OCI-LY7 (cell line): Measurements from ENCODE around the gene DUS3L. TPM values are rescaled to one million over a fixed set of nuclear protein-coding genes. Genes with fewer than 3 reads are reported as not detected.

Experiments
- BruUV-seq: library from RNA; stranded (reverse); fragments of 400-500 nt; replicated peaks from 2 replicates; lab custom pipeline; 2021; lab: Mats Ljungman, UMichigan
- CTCF ChIA-PET: fragments of 300-600 bp; sonication (Branson Sonifier 250); formaldehyde crosslinking; loops from one replicate; lab custom pipeline; 2022; ENCODE audit warnings: antibody characterized with exemption; ENCODE audit not compliant: unreplicated experiment; lab: Charles Lee
- POLR2A ChIA-PET: fragments of 300-600 bp; sonication (Branson Sonifier 250); formaldehyde crosslinking; loops from one replicate; lab custom pipeline; 2022; ENCODE audit warnings: antibody characterized with exemption; lab: Charles Lee
- DNase-seq: peaks from one replicate; pipeline ENCODE4 v3.0.0-alpha.2; 2015; ENCODE audit warnings: low spot score
- H2AFZ ChIP-seq: fragments of 200-600 bp; sonication (generic), shearing (Covaris generic); 2 replicates; pipeline ENCODE4 v1.6.1; 2014; ENCODE audit warnings: mild to moderate bottlenecking, antibody characterized with exemption, low read length, moderate library complexity
- H3K27ac ChIP-seq: fragments of 200-600 bp; sonication (generic); 2 replicates; pipeline ENCODE4 v1.5.1; 2014; ENCODE audit warnings: mixed run types, low read depth, mild to moderate bottlenecking, moderate library complexity, low read length, inconsistent platforms; ENCODE audit not compliant: poor library complexity, severe bottlenecking
- H3K36me3 ChIP-seq: fragments of 200-600 bp; sonication (generic); 2 replicates; pipeline ENCODE4 v1.6.1; 2014; ENCODE audit warnings: mild to moderate bottlenecking, antibody characterized with exemption, low read length, moderate library complexity, mixed read lengths; ENCODE audit not compliant: insufficient read depth
- H3K4me1 ChIP-seq: fragments of 200-600 bp; sonication (generic); 2 replicates; pipeline ENCODE4 v1.5.1; 2014; ENCODE audit warnings: mild to moderate bottlenecking, low read length; ENCODE audit not compliant: insufficient read depth, poor library complexity, severe bottlenecking
- H3K4me2 ChIP-seq: fragments of 200-600 bp; sonication (generic); 2 replicates; pipeline ENCODE4 v1.6.1; 2014; ENCODE audit warnings: mild to moderate bottlenecking, low read length
- H3K4me3 ChIP-seq: fragments of 200-600 bp; sonication (generic); 2 replicates; pipeline ENCODE4 v1.5.1; 2014; ENCODE audit warnings: mild to moderate bottlenecking, low read depth, low read length; ENCODE audit not compliant: poor library complexity, severe bottlenecking
- H3K79me2 ChIP-seq: fragments of 200-600 bp; sonication (generic); 2 replicates; pipeline ENCODE4 v1.6.1; 2016; ENCODE audit warnings: low read depth, mild to moderate bottlenecking, low read length, moderate library complexity, mixed read lengths; ENCODE audit not compliant: insufficient read depth
- H3K9me2 ChIP-seq: fragments of 200-600 bp; sonication (generic); 2 replicates; pipeline ENCODE4 v1.6.1; 2016; ENCODE audit warnings: mild to moderate bottlenecking, low read length, mixed read lengths; ENCODE audit not compliant: insufficient read depth
- H3K9me3 ChIP-seq: fragments of 200-600 bp; sonication (generic); 2 replicates; pipeline ENCODE4 v1.6.1; 2014; ENCODE audit warnings: mild to moderate bottlenecking, mixed run types, low read length, mixed read lengths
- H4K20me1 ChIP-seq: fragments of 200-600 bp; sonication (generic); 2 replicates; pipeline ENCODE4 v1.6.1; 2014; ENCODE audit warnings: mild to moderate bottlenecking, antibody characterized with exemption, low read length, moderate library complexity, mixed read lengths; ENCODE audit not compliant: insufficient read depth
- EZH2phosphoT487 ChIP-seq: fragments of 200-600 bp; sonication (generic); IDR thresholded peaks from 2 replicates; pipeline ENCODE4 v1.6.1; 2018; ENCODE audit warnings: low read depth, borderline replicate concordance, mild to moderate bottlenecking, mixed run types, antibody characterized with exemption, low read length, moderate library complexity, mixed read lengths
- intact Hi-C: fragments of 100-400 bp; cut with micrococcal nuclease; formaldehyde crosslinking; loops from one replicate; pipeline ENCODE4 v1.10.0; 2022; ENCODE audit not compliant: unreplicated experiment
- total RNA-seq, 2 experiments: library from RNA; depleted of rRNA in 1 of 2; stranded (reverse); fragments of >200 nt in 1 of 2; shearing (Covaris generic) in 1 of 2; gene quantifications; 2 replicates each; pipeline ENCODE4 v1.2.3, GENCODE V29; 2014 to 2022
- TF ChIP-seq, protein P1 (sequence below): fragments of 200-600 bp; sonication (generic); conservative IDR thresholded peaks from 2 replicates; pipeline ENCODE4 v1.5.1; 2014; ENCODE audit warnings: mild to moderate bottlenecking, antibody characterized with exemption, low read length, moderate library complexity, mixed read lengths

Gene DUS3L
- total RNA-seq, 2 experiments from 2014 or later = 55.8 to 76.9 TPM

DNA sequence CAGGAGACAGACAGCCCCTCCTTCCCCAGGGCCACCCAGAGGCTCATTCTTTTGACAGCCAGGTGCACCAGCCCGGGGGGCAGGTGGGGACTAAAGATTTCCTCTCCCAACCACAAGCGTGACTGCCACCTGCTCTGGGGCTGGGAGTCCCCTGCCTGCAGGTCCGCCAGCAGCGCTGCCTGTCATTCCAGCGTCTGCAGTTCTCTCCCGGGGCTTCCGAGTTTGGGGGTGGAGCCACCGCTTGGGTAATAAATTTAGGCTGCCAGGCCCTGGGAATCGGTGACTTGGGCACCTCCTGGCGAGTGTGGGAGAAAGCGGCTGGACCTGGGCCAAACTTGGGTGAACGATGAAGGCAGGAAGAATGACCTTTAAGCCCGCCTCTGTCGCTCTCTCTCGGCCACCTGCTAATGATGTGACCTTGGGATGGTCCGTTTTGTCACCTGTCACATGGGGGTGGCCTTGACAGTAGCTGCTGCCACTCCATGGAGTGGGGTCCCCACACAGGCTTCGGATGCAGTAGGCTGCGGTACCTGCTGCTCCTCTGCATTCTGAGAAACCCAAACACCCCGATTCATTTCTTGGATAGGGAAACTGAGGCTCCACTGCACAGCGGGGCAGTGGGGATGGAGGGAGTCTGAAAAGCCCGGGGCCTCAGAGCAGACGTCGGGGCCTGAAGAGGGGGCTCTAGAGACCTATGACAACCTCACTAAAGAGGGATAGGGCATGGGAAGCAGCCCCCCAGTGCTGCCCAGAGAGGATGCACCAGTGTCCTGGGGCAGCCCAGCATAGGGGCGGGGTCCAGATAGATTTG lies 35.8 kb upstream of the DUS3L start:
- CTCF ChIA-PET = no interaction called here
- no TSS peak for BruUV-seq
- Histone ChIP-seq H3K27ac (peak overlapping the region; percentile 91), H2AFZ (peak overlapping the region; percentile 1; the same call in 1 of the 2 replicates), H3K9me2 (no peaks in the 10 kb centered on the region), H3K79me2 (no peaks in the 10 kb centered on the region), H4K20me1 (no peaks in the 10 kb centered on the region), H3K4me1 (peaks cover 44% of the 10 kb centered on the region), H3K4me2 (peak overlapping the region; percentile 95), H3K4me3 (peak overlapping the region; percentile 72), H3K9me3 (no peaks in the 10 kb centered on the region), H3K36me3 (no peaks in the 10 kb centered on the region)
- POLR2A ChIA-PET = interaction anchor here (0.6 to 1.2 kb wide), 2 partner anchors 126 to 321 kb away, joined by 3 read pairs; no protein-coding TSS in a partner anchor
- TF ChIP-seq, protein P1, sequence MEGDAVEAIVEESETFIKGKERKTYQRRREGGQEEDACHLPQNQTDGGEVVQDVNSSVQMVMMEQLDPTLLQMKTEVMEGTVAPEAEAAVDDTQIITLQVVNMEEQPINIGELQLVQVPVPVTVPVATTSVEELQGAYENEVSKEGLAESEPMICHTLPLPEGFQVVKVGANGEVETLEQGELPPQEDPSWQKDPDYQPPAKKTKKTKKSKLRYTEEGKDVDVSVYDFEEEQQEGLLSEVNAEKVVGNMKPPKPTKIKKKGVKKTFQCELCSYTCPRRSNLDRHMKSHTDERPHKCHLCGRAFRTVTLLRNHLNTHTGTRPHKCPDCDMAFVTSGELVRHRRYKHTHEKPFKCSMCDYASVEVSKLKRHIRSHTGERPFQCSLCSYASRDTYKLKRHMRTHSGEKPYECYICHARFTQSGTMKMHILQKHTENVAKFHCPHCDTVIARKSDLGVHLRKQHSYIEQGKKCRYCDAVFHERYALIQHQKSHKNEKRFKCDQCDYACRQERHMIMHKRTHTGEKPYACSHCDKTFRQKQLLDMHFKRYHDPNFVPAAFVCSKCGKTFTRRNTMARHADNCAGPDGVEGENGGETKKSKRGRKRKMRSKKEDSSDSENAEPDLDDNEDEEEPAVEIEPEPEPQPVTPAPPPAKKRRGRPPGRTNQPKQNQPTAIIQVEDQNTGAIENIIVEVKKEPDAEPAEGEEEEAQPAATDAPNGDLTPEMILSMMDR = peak; percentile 36; the same call in 1 of the 2 replicates
- no peak for TF ChIP-seq EZH2phosphoT487
- DNase-seq = peak; percentile 94
- intact Hi-C loops = loop anchor here (1.0 kb wide), 3 partner anchors 22 to 123 kb away; partner anchors contain the start of gene VMAC

DNA sequence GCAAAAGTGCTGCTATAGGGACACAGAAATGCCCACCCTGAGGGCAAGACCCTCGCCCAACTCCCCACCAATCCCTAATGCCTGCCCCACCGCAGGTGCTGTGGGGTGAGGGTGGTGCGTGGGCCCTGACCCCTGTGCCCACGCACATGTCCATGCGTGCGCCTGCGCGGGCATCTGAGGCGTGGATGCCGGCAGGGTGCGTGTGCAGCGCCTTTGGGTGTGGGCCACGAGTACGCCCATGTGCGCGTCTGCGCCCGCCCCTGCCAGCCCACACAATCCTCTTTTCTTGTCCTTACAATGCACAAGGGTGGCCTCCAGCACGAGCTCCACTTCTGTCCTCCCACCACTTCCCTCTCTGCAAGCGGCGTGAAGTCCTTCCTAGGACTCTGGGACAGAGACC lies 34.2 kb upstream of the DUS3L start:
- Histone ChIP-seq H3K9me2 (no peaks in the 10 kb centered on the region), H3K9me3 (no peaks in the 10 kb centered on the region), H3K4me1 (peaks cover 47% of the 10 kb centered on the region), H3K36me3 (no peaks in the 10 kb centered on the region), H3K4me3 (no peak overlapping the region), H3K79me2 (no peaks in the 10 kb centered on the region), H3K27ac (no peak overlapping the region), H4K20me1 (no peaks in the 10 kb centered on the region), H2AFZ (no peak overlapping the region), H3K4me2 (no peak overlapping the region)
- no peak for DNase-seq
- ChIA-PET CTCF (interaction anchor here (1.0 kb wide), 1 partner anchor 21 kb away, joined by 3 read pairs; no protein-coding TSS in a partner anchor), POLR2A (no interaction called here)
- intact Hi-C loops = no loop called here
- no peak for TF ChIP-seq EZH2phosphoT487
- TF ChIP-seq, protein P1 = no peak
- no TSS peak for BruUV-seq

DNA sequence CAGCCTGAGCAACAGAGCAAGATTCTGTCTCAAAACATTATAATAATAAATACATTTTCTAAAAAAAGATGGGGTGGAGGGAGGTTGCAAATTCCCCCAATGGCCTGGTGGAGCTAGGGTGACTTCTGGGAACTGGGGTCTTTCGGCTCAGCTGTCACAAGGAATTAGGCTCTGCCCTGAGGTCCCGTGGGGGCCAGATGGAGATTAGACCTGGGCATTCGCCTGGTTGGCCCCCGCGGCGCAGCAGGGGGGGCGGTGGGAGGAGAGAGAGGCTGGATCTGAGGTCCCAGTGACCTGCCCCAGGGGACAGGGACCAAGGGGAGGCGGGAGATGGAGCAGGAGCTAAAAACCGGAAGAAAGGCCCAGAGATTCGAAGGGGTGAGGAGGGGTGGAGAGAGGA lies 33.8 kb upstream of the DUS3L start:
- Histone ChIP-seq H3K4me1 (peaks cover 44% of the 10 kb centered on the region), H3K4me2 (no peak overlapping the region), H3K4me3 (no peak overlapping the region), H3K9me3 (no peaks in the 10 kb centered on the region), H4K20me1 (no peaks in the 10 kb centered on the region), H3K36me3 (no peaks in the 10 kb centered on the region), H3K9me2 (no peaks in the 10 kb centered on the region), H3K79me2 (no peaks in the 10 kb centered on the region), H2AFZ (no peak overlapping the region), H3K27ac (no peak overlapping the region)
- no peak for DNase-seq
- TF ChIP-seq EZH2phosphoT487 = no peak
- TF ChIP-seq, protein P1 = no peak
- ChIA-PET POLR2A (no interaction called here), CTCF (interaction anchor here (1.0 kb wide), 1 partner anchor 20 kb away, joined by 3 read pairs; no protein-coding TSS in a partner anchor)
- BruUV-seq = no TSS peak
- intact Hi-C loops = no loop called here
